OCI-LY1 (cell line): ENCODE results near the gene NFATC2IP.

Experiments
- H2AFZ ChIP-seq: fragments of 200-600 bp; sonication (generic), shearing (Covaris generic); 2 replicates; pipeline ENCODE4 v1.6.0; 2014; ENCODE audit warnings: antibody characterized with exemption, mild to moderate bottlenecking, low read length
- H3F3A ChIP-seq: fragments of 200-600 bp; sonication (generic), shearing (Covaris generic); 2 replicates; pipeline ENCODE4 v1.6.0; 2014; ENCODE audit warnings: mild to moderate bottlenecking, antibody characterized with exemption, low read length, moderate library complexity; ENCODE audit not compliant: insufficient read depth
- H3K27ac ChIP-seq: fragments of 200-600 bp; sonication (generic); 2 replicates; pipeline ENCODE4 v1.5.1; 2014; ENCODE audit warnings: low read length, mixed run types, mild to moderate bottlenecking, low read depth; ENCODE audit not compliant: poor library complexity, severe bottlenecking
- H3K27me3 ChIP-seq: fragments of 200-600 bp; sonication (generic); 2 replicates; pipeline ENCODE4 v1.6.0; 2014; ENCODE audit warnings: antibody characterized with exemption, mild to moderate bottlenecking, low read length, moderate library complexity; ENCODE audit not compliant: insufficient read depth
- H3K36me3 ChIP-seq: fragments of 200-600 bp; sonication (generic); 2 replicates; pipeline ENCODE4 v1.6.1; 2014; ENCODE audit warnings: mild to moderate bottlenecking, antibody characterized with exemption, low read length, moderate library complexity, mixed read lengths; ENCODE audit not compliant: insufficient read depth
- H3K4me1 ChIP-seq: fragments of 200-600 bp; sonication (generic); 2 replicates; pipeline ENCODE4 v1.5.1; 2014; ENCODE audit warnings: mild to moderate bottlenecking, low read length, moderate library complexity; ENCODE audit not compliant: insufficient read depth, severe bottlenecking
- H3K4me2 ChIP-seq: fragments of 200-600 bp; sonication (generic), shearing (Covaris generic); 2 replicates; pipeline ENCODE4 v1.6.1; 2014; ENCODE audit warnings: low read length
- H3K4me3 ChIP-seq: fragments of 200-600 bp; sonication (generic); 2 replicates; pipeline ENCODE4 v1.5.1; 2014; ENCODE audit warnings: low read length, low read depth, mild to moderate bottlenecking, mixed read lengths; ENCODE audit not compliant: poor library complexity, severe bottlenecking
- H3K79me2 ChIP-seq: fragments of 200-600 bp; shearing (Covaris generic); 2 replicates; pipeline ENCODE4 v1.6.1; 2016; ENCODE audit warnings: mixed run types, low read length, mixed read lengths; ENCODE audit not compliant: insufficient read depth
- H3K9ac ChIP-seq: fragments of 200-600 bp; sonication (generic), shearing (Covaris generic); 2 replicates; pipeline ENCODE4 v1.6.1; 2014; ENCODE audit warnings: mild to moderate bottlenecking, low read length, mixed read lengths
- H3K9me2 ChIP-seq: fragments of 200-600 bp; sonication (generic), shearing (Covaris generic); 2 replicates; pipeline ENCODE4 v1.6.1; 2014; ENCODE audit warnings: low read depth, mild to moderate bottlenecking, low read length, mixed read lengths
- H3K9me3 ChIP-seq: fragments of 200-600 bp; shearing (Covaris generic); 2 replicates; pipeline ENCODE4 v1.6.1; 2014; ENCODE audit warnings: low read length, mixed read lengths
- H4K20me1 ChIP-seq: fragments of 200-600 bp; sonication (generic), shearing (Covaris generic); 2 replicates; pipeline ENCODE4 v1.6.0; 2016; ENCODE audit warnings: mild to moderate bottlenecking, low read length; ENCODE audit not compliant: insufficient read depth
- EZH2 ChIP-seq: fragments of 200-600 bp; sonication (generic), shearing (Covaris generic); IDR thresholded peaks from 2 replicates; pipeline ENCODE4 v1.8.0; 2017; ENCODE audit warnings: borderline replicate concordance, mixed run types, mild to moderate bottlenecking, antibody characterized with exemption, low read length, moderate library complexity, mixed read lengths
- TF ChIP-seq, protein P1 (sequence below): fragments of 200-600 bp; sonication (generic), shearing (Covaris generic); IDR thresholded peaks from 2 replicates; pipeline ENCODE4 v1.5.1; 2017; ENCODE audit warnings: mild to moderate bottlenecking, antibody characterized with exemption, low read length, moderate library complexity, mixed read lengths

The NFATC2IP gene

GRCh38 chr16:28932339-28933141 is 18.2 kb upstream of the NFATC2IP start:
- Histone ChIP-seq H4K20me1 (no peaks in the 10 kb centered on the region), H3K9me2 (no peaks in the 10 kb centered on the region), H3K4me3 (peak overlapping the region; percentile 80), H3K4me1 (peaks cover 34% of the 10 kb centered on the region), H3K9ac (peak overlapping the region; percentile 93), H3K27me3 (no peaks in the 10 kb centered on the region), H3K9me3 (no peaks in the 10 kb centered on the region), H3K27ac (peak overlapping the region; percentile 97), H2AFZ (0 out of 2 replicates have a peak overlapping the region, but pooled peaks have one; percentile 15), H3K36me3 (peaks cover 25% of the 10 kb centered on the region), H3K4me2 (peak overlapping the region; percentile 84), H3F3A (peaks cover 5% of the 10 kb centered on the region; the same call in 1 of the 2 replicates), H3K79me2 (peaks cover 5% of the 10 kb centered on the region; the same call in 1 of the 2 replicates)
- no peak for TF ChIP-seq EZH2
- TF ChIP-seq, protein P1, sequence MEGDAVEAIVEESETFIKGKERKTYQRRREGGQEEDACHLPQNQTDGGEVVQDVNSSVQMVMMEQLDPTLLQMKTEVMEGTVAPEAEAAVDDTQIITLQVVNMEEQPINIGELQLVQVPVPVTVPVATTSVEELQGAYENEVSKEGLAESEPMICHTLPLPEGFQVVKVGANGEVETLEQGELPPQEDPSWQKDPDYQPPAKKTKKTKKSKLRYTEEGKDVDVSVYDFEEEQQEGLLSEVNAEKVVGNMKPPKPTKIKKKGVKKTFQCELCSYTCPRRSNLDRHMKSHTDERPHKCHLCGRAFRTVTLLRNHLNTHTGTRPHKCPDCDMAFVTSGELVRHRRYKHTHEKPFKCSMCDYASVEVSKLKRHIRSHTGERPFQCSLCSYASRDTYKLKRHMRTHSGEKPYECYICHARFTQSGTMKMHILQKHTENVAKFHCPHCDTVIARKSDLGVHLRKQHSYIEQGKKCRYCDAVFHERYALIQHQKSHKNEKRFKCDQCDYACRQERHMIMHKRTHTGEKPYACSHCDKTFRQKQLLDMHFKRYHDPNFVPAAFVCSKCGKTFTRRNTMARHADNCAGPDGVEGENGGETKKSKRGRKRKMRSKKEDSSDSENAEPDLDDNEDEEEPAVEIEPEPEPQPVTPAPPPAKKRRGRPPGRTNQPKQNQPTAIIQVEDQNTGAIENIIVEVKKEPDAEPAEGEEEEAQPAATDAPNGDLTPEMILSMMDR = no peak

DNA sequence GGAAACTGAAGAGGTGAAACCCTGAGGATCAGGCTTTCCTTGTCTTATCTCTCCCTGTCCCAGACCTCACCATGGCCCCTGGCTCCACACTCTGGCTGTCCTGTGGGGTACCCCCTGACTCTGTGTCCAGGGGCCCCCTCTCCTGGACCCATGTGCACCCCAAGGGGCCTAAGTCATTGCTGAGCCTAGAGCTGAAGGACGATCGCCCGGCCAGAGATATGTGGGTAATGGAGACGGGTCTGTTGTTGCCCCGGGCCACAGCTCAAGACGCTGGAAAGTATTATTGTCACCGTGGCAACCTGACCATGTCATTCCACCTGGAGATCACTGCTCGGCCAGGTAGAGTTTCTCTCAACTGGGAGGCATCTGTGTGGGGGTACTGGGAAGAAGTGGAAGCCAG is 17.6 kb upstream of the NFATC2IP start:
- TF ChIP-seq EZH2 = no peak
- Histone ChIP-seq H3K79me2 (peaks cover 5% of the 10 kb centered on the region; the same call in 1 of the 2 replicates), H3K27me3 (no peaks in the 10 kb centered on the region), H3K27ac (peak overlapping the region; percentile 97), H3K4me3 (peak overlapping the region; percentile 80), H3K9me3 (no peaks in the 10 kb centered on the region), H3K9ac (peak overlapping the region; percentile 93), H3K4me2 (peak overlapping the region; percentile 84), H2AFZ (no peak overlapping the region), H3K36me3 (peaks cover 31% of the 10 kb centered on the region), H3K9me2 (no peaks in the 10 kb centered on the region), H4K20me1 (no peaks in the 10 kb centered on the region), H3K4me1 (peaks cover 34% of the 10 kb centered on the region), H3F3A (peaks cover 5% of the 10 kb centered on the region; the same call in 1 of the 2 replicates)

DNA sequence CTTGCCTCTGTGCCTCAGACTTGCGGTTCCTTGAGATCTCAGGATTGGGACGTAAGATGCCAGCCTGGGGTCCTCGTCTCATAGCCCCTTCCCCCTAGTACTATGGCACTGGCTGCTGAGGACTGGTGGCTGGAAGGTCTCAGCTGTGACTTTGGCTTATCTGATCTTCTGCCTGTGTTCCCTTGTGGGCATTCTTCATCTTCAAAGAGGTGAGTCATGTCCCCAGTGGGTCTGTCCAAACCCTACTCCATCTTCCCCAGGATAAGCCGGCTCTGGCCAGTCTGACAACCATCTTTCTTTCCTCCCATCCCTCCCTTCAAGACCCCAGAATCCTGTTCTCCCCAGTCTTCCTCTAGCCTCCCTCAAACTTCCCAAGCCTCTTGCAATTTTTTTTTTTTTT is 15.4 kb upstream of the NFATC2IP start:
- Histone ChIP-seq H2AFZ (no peak overlapping the region), H3K4me3 (no peak overlapping the region), H4K20me1 (no peaks in the 10 kb centered on the region), H3K4me1 (peaks cover 32% of the 10 kb centered on the region), H3K4me2 (no peak overlapping the region), H3K9ac (no peak overlapping the region), H3K9me3 (no peaks in the 10 kb centered on the region), H3K79me2 (peaks cover 5% of the 10 kb centered on the region; the same call in 1 of the 2 replicates), H3K9me2 (no peaks in the 10 kb centered on the region), H3K27me3 (no peaks in the 10 kb centered on the region), H3K36me3 (peaks cover 42% of the 10 kb centered on the region), H3K27ac (no peak overlapping the region), H3F3A (peaks cover 5% of the 10 kb centered on the region; the same call in 1 of the 2 replicates)
- TF ChIP-seq, protein P1 = no peak
- TF ChIP-seq EZH2 = no peak
